Germinal center (tissue), 1 donor: Measurements from ENCODE around the gene CPSF7.

ENCODE experiments used
- DNase-seq: peaks from one replicate; pipeline ENCODE4 v3.0.0; 2012; ENCODE audit warnings: mixed read lengths, low spot score

The CPSF7 gene

DNA sequence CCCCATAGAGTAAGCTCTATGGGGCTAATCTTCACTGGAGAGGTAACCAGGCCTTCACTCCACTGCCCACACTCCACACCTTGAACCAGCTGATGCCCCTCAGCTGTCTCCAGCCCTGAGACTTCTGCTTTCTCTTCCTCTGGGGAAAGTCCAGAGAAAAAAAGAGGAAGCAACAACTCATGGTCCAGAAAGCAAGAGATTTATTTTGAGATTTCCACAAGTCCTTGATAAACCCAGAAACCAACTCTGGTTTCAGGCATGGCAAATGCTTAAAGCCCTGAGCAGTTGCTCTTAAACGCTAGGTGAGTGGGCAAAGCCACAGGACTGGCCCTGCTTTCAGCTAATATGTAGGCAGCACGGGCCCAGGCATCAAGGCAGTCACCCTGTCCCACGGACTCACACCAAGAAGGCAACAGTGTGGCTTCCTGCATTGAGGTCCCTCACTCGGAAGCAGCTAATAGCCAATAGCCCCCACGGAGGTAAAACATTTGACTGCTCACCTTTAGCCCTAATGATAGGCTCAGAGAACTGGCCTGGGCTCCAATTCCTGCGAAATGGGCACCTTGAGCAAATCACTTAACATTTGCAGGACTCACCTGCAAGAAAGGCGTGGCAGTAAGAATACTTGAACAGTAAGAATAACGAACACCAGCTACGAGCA lies 72.4 kb downstream of the CPSF7 start:
- DNase-seq, result peak; percentile 69

DNA sequence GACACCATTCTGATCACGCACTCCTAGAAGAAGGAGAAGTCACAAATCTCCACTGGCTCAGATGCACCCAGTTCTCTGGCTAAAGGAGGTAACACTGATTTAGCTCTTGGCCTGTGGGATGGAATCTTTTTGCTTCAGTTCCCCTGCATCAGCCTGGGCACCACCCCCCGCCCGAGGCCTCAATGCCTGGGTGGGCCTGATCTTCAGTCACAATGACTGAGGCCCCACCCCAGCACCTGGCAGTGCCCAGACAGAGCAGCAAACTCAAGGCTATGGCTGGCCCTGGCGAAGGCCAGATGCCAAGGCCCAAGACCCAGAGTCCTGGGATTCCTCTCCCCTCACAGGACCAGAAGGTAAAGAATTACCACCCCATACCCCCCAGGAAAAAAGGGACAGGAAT lies 73.1 kb downstream of the CPSF7 start:
- DNase-seq, result peak; percentile 53

DNA sequence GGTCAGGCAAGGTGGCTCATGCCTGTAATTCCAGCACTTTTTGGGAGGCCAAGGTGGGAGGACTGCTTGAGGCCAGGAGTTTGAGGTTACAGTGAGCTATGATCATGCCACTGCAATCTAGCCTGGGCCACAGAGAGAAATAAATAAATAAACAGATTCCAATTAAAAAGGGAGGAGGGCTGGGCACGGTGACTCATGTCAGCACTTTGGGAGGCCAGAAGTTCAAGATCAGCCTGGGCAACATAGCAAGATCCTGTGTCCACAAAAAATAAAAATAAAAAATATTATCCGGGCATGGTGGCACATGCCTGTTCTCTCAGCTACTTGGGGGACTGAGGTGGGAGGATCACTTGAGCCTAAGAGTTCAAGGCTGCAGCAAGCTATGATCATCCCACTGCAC lies 75.6 kb downstream of the CPSF7 start:
- no peak for DNase-seq

DNA sequence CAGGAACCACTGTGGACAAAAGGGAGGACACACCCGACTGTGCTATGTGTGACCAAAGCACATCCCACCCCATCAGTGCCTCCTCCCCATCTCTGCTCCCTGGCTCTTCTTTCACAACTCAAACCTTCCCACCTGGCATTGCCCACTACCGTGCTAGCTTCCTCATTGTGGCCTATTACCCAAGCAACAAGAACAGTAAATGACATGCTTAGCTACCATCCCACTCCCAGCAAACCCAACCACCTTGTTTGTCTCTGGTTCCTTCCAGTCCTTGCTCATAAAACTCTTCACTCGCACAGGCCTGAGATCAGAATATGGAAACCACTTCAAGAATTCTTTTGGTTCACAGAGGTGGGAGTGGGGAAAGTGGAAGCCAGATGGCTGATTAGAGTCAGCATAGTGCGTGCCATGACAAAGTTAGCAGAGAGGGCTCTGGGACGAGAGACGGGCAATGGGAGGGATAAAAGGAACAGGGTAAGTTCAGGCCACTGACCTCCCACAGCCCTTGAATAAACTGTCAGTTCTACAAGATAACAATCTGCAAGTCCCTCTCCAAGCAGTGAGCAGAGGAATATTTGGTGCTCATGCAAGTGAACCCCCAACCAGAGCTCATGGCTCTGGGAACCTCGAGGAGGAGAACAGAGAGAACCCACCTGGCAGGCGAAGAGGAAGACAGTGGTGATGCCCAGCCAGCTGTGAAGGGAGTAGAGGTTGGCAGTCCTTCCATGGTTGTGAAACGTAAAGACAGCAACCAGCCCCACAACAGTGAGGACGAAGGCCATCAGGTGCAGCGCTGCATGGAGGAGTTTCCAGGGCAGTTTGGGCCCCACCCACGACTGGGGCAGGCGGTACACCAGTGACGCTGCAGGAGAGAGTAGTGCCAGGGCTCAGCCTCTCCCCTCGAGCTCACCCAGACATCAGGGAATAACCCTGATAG lies 76.4 kb downstream of the CPSF7 start:
- no peak for DNase-seq
